Stimulated activated CD8-positive, alpha-beta memory T cell treated with anti-CD3 and anti-CD28 coated beads, Interleukin-7, amount 100 ng/mL, for 4 hours (primary cell): Measurements from ENCODE around the gene MGAT4B.
A peak's percentile ranks its signal among the peaks of the same experiment; 100 is the strongest.
"Not testable (repeated sequence)": the region's sequence is repeated elsewhere in the genome, so short reads cannot be mapped to it uniquely, and the experiment has no call there.

Experiments
- DNase-seq, 2 donors: peaks; one replicate each; pipeline ENCODE4 v3.0.0-alpha.2; 2020; ENCODE audit warnings: low read depth in 2 of 2

Gene MGAT4B

DNA sequence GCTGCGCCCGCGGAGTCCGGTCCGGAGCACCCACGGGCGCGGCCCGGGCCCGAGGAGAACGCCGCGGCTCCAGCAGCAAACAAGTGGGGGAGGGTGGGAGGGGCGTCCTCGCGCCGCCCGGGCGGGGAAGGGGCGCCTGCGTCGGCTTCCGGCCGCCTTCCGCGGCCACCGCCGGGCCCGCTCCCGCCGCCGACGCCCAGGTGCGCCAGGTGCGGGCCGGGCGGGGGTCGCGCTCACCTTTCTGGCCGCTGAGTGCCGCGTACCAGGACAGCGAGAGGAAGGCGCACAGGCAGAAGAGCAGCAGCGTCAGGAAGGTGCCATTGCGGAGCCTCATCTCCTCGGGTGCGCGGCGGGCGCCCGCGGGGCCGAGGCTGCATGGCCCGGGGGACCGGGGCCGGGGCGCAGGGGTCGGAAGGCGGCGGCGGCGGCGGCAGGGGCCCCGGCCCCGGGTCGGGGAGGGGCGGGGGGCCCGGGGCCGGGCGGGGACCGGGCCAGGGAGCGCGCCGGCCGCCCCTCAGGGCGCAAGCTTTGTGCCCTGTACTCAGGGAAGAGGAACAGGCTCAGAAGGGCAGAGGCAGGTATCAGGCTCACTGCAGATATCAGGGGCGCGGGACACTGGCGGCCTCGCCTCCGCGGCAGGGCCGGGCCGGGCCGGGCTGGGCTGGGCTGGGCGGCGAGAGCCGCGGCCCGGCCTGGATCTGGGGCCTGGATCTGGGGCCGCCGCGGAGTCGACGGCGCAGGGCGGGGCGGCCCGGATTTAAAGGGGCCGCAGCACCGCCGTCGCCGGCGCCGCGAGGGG, at the start of gene MGAT4B:
TSS of gene MGAT4B (minus strand) at position 617 of the 799 bp plus-strand sequence. CDS start at position 334, 283 bp downstream.
- DNase-seq, result peak in 1 of 2 donors; percentile 50

GRCh38 chr5:179854356-179854755, 47.7 kb upstream of the MGAT4B start:
- no peak for DNase-seq

DNA sequence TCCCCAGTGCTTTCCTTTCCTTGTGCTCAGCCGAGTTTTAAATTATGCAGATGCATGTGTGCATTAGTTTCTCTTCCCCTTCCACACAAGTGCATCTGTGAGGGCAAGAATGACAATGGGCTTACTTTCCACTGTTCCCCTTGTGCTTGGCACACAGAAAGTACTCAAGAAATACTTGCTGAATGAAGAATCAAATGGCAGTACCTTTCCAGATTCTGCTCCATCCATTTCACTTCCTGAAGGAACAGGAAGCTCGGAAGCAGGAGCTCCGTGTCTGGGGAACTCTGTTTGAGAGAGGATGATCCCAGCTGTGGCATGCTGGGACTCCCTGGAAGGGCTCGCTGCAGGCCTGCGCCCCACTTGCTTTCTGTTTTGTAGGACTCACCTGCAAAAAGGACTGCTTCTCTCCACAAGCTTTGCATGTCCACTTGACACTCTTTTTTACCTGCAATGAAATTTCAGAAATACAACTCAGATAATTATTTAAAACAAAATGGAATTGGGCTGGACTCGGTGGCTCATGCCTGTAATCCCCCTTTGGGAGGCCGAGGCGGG, 46.4 kb upstream of the MGAT4B start:
- no peak for DNase-seq

DNA sequence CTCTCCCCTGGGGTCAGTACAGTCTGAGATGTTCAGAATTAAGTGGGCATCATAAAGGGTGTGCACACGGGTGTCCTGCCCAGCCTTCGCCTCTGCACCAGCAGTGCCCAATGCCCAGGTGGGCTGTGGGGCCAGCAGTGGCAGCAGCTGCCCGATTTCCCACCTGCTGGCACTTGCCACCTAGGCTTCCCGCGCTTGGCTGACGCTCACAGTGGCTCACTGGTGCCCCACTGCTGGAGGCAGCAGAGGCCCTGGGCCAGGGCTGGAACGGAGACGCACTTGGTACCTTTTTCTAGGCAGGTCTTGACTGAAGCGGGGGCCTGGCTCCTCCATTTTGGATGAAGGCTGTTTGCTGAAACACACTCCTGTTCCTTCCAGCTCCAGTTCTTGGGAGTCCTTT, 35.0 kb upstream of the MGAT4B start:
- no peak for DNase-seq

GRCh38 chr5:179840766-179841165, 34.1 kb upstream of the MGAT4B start:
- DNase-seq, result no peak

GRCh38 chr5:179840321-179840720, 33.7 kb upstream of the MGAT4B start:
- no peak for DNase-seq

DNA sequence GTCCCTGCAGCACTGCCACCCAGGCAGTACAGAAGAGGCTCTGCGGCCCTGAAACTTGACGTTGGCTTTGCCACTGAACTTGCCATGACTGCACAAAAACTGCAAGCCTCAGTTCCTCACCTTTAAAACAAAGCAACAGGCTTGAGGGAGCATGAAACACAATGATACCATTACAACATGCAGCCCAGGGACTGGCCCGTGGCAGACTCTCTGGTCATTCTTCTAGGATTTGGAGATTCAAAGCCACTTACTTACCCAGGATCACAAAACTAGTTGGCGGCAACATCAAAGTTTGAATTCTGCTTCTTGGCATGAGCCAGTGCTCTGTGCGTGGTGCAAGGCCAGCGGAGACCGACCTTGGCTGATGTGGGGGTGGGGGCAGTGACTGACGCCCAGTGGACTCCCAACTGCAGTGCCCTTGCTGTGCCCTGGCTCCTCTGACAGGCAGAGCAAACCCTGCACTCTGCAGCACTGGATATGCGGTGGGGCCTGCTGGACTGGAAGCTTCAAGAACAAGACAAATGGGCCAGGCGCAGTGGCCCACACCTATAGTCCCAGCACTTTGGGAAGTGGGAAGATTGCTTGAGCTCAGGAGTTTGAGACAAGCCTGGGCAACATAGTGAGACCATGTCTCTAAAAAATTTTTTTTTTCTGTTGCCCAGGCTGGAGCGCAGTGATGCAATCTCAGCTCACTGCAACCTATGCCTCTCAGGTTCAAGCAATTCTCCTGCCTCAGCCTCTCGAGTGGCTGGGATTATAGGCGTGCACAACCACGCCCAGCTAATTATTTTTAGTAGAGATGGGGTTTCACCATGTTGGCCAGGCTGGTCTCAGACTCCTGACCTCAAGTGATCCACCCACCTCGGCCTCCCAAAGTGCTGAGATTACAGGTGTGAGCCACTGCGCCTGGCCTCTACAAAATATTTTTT, 32.9 kb upstream of the MGAT4B start:
- no peak for DNase-seq

- no peak for DNase-seq
Observed at GRCh38 chr5:179837076-179838011, 30.7 kb upstream of the MGAT4B start.

DNA sequence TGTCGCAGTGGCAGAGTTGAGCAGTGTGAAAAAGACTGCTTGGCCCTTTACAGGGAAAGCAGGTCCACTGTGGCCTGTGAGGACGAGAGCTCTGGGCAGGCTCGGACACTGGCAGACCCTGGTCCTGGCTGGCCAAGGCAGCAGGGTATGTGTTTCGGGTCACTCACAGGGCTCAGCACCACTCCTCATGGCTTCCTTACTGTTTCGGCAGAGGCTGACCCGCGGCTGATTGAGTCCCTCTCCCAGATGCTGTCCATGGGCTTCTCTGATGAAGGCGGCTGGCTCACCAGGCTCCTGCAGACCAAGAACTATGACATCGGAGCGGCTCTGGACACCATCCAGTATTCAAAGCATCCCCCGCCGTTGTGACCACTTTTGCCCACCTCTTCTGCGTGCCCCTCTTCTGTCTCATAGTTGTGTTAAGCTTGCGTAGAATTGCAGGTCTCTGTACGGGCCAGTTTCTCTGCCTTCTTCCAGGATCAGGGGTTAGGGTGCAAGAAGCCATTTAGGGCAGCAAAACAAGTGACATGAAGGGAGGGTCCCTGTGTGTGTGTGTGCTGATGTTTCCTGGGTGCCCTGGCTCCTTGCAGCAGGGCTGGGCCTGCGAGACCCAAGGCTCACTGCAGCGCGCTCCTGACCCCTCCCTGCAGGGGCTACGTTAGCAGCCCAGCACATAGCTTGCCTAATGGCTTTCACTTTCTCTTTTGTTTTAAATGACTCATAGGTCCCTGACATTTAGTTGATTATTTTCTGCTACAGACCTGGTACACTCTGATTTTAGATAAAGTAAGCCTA, 29.8 kb upstream of the MGAT4B start:
- DNase-seq, result peak; percentile 29 to 42

DNA sequence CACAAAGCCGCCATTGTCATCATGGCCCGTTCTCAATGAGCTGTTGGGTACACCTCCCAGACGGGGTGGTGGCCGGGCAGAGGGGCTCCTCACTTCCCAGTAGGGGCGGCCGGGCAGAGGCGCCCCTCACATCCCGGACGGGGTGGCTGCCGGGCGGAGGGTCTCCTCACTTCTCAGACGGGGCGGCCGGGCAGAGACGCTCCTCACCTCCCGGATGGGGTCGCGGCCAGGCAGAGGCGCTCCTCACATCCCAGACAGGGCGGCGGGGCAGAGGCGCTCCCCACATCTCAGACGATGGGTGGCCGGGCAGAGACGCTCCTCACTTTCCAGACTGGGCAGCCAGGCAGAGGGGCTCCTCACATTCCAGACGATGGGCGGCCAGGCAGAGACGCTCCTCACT, 28.2 kb upstream of the MGAT4B start:
- DNase-seq, result not testable (repeated sequence)

- DNase-seq, result no peak
Observed at GRCh38 chr5:179834120-179834519, 27.5 kb upstream of the MGAT4B start.

- DNase-seq, result no peak
Observed at GRCh38 chr5:179833709-179834070, 27.0 kb upstream of the MGAT4B start.

DNA sequence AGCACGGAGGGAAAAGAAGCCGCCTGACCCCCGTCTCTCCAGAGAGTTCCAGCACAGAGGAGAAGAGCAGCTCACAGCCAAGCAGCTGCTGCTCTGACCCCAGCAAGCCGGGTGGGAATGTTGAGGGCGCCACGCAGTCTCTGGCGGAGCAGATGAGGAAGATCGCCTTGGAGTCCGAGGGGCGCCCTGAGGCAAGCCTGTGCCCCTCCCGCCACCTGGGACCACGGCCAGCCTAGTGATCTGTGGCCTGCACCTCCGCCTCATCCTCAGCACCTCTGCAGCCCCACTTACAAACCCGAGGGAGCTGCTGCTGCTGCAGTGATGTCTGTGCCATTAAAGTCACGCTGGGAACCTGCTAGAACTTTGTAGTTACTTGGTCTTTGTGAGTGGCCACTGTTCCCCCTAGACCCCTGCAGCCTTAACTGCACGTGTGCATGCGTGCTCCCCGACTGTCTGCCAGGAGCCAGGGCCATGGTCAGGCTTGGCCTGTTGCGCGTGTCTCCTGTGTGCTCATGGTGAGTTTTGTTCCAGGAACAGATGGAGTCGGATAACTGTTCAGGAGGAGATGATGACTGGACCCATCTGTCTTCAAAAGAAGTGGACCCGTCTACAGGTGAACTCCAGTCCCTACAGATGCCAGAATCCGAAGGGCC, 26.5 kb upstream of the MGAT4B start:
- DNase-seq, result no peak

- DNase-seq, result no peak
Observed at GRCh38 chr5:179832039-179832745, 25.5 kb upstream of the MGAT4B start.

DNA sequence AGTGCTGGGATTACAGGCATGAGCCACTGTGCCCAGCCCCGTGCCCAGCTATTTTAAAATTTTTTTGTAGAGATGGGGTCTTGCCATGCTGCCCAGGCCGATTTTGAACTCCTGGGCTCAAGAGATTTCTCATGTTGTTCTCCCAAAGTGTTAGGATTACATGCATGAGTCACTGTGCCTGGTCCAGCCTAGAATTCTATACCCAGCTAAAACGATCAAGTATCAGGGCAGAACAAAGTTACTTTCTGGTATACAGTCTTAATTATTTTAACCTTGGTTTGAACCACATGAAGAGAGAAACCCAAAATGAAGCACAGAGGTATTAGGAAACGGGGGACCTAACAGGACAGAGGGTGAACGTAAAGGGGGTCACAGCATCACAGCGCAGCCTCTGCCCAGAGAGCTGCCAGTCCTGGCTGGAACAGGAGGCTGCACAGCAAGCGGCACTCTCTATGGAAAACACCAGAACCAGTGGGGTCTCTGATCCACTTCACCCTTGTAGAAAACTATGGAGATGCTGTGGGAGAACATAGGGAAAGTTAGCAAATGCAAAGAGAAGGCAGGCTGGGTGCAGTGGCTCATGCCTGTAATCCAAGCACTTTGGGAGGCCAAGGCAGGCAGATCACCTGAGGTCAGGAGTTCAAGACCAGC, 24.3 kb upstream of the MGAT4B start:
- no peak for DNase-seq

DNA sequence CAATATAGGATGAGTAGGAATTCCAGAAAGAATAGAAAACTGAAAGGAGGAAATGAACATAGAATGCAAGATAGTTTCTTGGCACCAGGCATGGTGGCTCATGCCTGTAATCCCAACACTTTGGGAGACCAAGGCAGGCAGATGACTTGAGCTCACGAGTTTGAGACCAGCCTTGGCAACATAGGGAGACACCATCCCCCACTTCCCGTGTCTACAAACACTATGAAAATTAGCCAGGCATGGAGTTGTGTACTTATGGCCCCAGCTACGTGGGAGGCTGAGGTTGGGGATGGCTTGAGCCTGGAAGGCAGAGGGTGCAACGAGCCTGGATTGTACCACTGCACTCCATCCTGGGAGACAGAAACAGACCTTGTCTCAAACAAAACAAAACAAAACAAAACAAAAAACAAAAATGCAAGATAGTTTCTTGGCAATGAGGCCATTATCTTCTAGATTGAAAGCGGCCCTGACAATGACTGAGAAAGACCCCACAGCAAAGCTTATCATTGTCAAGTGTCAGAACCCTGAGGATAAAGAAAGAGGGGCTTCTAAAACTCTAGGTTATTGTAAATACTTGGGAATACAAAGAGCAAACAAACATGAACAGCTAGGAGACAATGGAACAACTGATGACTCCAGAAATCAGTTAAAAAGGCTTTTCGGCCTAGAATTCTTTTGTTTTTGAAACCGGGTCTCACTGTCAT, 23.2 kb upstream of the MGAT4B start:
- no peak for DNase-seq

GRCh38 chr5:179828756-179829421, 22.2 kb upstream of the MGAT4B start:
- no peak for DNase-seq

- peak; percentile 39 to 46 for DNase-seq
Observed at GRCh38 chr5:179827680-179828079, 21.0 kb upstream of the MGAT4B start.
